Activated effector memory CD4-positive, alpha-beta T cell treated with Interleukin-2 at 50 U/mL for 16 hours (primary cell): Measurements from ENCODE around the gene SHANK1.
A peak's percentile ranks its signal among the peaks of the same experiment; 100 is the strongest.

Source experiments
- DNase-seq: peaks from one replicate; pipeline ENCODE4 v3.0.0-alpha.2; 2020

The SHANK1 gene

GRCh38 chr19:50679177-50680125 lies 40.2 kb downstream of the SHANK1 start:
- DNase-seq: peak; percentile 48

DNA sequence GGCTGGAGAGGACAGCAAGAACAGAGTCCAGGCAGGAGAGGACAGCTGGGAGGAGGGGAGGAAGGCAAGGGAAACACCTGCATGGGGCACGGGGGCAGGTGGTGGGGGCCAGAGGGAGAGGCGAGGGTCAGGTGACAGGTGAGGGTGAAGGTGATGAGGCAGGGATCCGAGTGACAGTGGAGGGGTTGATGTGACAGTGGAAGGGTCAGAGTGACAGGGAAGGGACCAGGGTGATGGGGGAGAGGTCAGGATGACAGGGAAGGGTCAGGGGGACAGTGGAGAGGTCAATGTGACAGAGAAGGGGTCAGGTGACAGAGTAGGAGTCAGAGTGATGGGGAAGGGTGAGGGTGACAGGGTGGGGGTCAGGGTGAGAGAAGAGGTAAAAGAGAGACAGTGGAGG lies 41.3 kb downstream of the SHANK1 start:
- no peak for DNase-seq

GRCh38 chr19:50677636-50678035 lies 42.0 kb downstream of the SHANK1 start:
- no peak for DNase-seq

- DNase-seq: no peak
These were observed 42.9 kb downstream of the SHANK1 start for GRCh38 chr19:50676625-50677197.

GRCh38 chr19:50673118-50673517 lies 46.5 kb downstream of the SHANK1 start:
- no peak for DNase-seq

DNA sequence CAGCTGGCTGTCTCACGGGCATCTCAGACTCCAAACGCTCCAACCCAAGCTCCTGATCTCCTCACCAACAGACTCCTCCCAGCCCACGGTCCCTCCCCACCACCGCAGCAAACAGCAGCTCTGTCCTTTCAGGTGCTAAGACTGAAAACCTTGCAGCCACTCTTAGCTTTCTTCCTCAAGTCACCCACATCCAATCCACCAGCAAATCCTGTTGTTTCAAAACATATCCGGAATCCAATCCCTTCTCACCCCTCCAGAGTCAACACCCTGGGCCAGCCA lies 49.6 kb downstream of the SHANK1 start:
- DNase-seq: no peak

DNA sequence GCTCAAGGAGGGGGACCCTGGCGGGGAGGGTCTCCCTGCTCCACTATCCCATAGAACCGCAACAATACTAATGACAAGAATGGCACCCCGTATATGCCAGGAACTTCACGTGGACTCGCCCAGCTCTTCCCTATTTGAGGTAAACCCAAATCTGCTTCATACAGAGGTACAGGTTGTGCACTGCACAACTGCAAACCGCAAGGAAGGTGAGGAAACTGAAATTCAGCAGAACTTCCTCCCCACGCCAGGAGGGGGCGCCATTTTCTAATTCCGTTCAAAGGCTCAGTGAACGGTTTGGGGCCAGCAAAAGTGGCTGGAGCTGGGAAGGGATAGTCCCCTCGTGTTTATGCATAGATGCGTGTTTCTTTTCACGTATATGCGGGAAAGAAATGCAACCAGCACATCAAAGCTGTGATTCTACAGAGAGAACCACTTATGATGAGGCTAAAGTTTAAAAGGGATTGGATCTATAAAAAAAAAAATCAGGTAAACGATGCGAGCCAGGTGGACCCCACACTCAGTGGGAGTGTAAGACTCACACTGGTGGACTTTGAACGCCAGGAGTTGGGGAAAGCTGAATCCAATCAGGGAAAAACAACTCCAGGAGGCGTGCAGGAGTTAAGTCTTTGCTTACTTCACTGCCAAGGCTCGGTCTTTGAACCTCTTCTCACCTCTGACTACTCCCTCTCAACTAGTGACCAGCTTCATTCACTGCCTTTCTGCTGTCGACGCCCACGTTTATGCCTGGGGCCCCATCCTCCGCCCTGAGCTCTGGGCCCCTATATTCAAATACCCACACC lies 50.1 kb downstream of the SHANK1 start:
- no peak for DNase-seq

- no peak for DNase-seq
These were observed 50.7 kb downstream of the SHANK1 start for GRCh38 chr19:50668879-50669278.

- no peak for DNase-seq
These were observed 51.2 kb downstream of the SHANK1 start for GRCh38 chr19:50668416-50668815.

- no peak for DNase-seq
These were observed 51.8 kb downstream of the SHANK1 start for GRCh38 chr19:50667759-50668231.

- DNase-seq: no peak
These were observed 52.3 kb downstream of the SHANK1 start for GRCh38 chr19:50667177-50667758.

- no peak for DNase-seq
These were observed 53.0 kb downstream of the SHANK1 start for GRCh38 chr19:50666346-50667176.

DNA sequence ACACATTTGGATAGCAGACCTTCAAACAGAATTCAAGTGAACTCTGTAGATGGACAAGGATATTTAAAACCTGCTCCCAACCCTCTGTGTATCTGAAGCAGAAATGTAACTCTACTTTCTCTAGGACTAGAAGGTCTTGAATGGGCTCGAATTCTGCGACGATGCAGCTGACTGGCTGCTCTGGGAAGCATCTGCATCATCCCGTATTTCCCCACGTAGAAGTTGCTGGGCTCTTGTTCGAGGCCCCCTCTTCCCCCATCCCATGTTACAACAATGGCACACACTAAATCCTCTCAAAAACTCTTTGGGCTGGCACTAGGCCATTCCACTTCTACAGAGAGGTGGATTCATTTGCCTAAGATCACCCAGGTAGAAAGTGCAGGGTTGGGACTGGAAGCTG lies 55.4 kb downstream of the SHANK1 start:
- DNase-seq: no peak

- DNase-seq: no peak
These were observed 56.2 kb downstream of the SHANK1 start for GRCh38 chr19:50663482-50663790.

DNA sequence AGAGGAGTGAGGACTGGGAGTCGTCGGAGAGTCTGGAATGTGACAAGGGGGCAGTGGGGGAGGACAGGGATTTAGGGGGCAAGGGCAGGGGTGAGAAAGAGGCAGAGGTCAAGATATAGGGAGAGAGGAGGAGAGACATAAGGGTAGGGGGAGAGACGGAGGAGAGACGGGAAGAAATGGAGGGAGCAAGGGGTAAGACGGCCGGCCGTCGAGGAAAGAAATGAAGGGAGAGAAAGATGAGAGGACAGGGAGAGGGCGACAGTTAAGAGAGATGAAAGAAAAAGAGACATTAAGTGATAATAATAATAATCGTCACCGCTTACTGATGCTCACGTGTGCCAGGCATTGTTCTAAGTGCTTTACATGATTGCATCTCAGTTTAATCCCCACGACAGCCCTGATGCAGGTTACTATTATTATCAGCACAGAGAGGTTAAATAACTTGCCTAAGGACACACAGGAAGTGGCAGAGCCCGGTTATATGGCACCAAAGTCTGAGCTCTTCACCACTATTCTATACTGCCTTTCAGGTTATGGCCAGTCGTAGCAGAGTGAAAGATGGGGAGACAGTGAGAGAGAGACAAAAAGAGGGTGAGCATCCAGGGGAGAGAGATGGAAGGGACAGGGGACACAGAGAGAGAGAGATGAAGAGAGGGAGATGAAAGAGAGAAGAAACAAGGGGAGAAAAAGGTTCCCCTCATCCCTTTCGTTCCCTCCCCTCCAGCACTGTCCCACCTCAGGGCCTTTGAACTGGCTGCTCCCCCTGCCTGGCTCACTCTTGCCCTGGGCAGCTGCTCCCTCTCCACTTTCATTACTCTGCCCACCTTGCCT lies 56.7 kb downstream of the SHANK1 start:
- no peak for DNase-seq

- DNase-seq: no peak
These were observed 57.6 kb downstream of the SHANK1 start for GRCh38 chr19:50661766-50662650.

GRCh38 chr19:50661023-50661422 lies 58.6 kb downstream of the SHANK1 start:
- no peak for DNase-seq

DNA sequence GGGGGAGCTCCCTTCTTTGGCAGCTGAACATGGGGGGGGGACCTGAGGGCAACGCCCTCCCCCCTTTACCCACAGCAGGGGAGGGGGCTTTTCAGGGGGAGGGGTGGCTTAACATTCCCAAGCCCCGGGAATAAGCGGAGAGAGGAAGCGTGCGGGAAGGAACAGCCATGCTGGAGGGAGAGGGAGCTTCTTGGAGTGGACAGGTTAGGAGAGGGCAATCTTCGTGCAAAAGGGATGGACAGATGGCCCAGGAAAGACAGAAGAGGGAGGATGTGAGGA lies 59.6 kb downstream of the SHANK1 start:
- DNase-seq: no peak

GRCh38 chr19:50659318-50660087 lies 60.1 kb downstream of the SHANK1 start:
- DNase-seq: no peak
